C4-2B (cell line): ENCODE measurements around the gene EGFL8.

Experiments used
- ZFX ChIP-seq: fragments of 450-650 bp; IDR thresholded peaks from 2 replicates; pipeline ENCODE4 v1.6.1; 2017
- TF ChIP-seq, protein P1 (sequence below): fragments of 450-650 bp; conservative IDR thresholded peaks from 2 replicates; pipeline ENCODE4 v1.5.1; 2017; ENCODE audit warnings: mild to moderate bottlenecking

DNA sequence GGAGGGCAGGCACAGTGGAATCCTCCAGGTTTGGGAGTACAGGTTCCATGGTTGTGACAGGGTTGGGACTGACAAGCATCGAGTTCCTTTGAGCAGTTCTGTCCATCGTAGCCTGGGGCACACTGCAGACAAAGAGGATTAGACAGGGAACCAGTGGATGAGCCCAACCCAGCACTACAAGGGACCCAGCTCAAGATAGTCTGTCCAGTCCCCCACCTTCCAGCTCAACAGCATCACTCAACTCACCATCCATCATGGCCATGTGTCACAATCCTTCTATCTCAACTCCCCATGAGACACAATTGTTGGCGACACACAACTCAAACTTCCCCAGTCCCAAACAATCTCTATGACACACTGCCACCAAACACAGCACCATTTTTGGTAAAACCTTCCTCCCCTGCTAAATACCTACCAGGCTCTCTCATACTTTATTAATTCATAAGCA is 39.9 kb downstream of the EGFL8 start:
- TF ChIP-seq, protein P1, sequence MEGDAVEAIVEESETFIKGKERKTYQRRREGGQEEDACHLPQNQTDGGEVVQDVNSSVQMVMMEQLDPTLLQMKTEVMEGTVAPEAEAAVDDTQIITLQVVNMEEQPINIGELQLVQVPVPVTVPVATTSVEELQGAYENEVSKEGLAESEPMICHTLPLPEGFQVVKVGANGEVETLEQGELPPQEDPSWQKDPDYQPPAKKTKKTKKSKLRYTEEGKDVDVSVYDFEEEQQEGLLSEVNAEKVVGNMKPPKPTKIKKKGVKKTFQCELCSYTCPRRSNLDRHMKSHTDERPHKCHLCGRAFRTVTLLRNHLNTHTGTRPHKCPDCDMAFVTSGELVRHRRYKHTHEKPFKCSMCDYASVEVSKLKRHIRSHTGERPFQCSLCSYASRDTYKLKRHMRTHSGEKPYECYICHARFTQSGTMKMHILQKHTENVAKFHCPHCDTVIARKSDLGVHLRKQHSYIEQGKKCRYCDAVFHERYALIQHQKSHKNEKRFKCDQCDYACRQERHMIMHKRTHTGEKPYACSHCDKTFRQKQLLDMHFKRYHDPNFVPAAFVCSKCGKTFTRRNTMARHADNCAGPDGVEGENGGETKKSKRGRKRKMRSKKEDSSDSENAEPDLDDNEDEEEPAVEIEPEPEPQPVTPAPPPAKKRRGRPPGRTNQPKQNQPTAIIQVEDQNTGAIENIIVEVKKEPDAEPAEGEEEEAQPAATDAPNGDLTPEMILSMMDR: no peak
- TF ChIP-seq ZFX: no peak
